Neuron (in vitro differentiated cells): ENCODE results near the gene DUSP2.

Source experiments
- H2AFZ ChIP-seq: one replicate; pipeline ENCODE4 v1.6.1; 2013; ENCODE audit warnings: low read depth, mild to moderate bottlenecking, inconsistent platforms, low read length, moderate library complexity
- H3K27me3 ChIP-seq: one replicate; pipeline ENCODE4 v1.6.1; 2013; ENCODE audit warnings: low read length; ENCODE audit not compliant: insufficient read depth
- H3K36me3 ChIP-seq: one replicate; pipeline ENCODE4 v1.6.1; 2013; ENCODE audit warnings: low read length; ENCODE audit not compliant: insufficient read depth
- H3K4me1 ChIP-seq: one replicate; pipeline ENCODE4 v1.6.1; 2013; ENCODE audit warnings: low read length; ENCODE audit not compliant: insufficient read depth
- H3K4me3 ChIP-seq: 2 replicates; pipeline ENCODE4 v1.5.1; 2013; ENCODE audit warnings: mild to moderate bottlenecking, low read length, moderate library complexity
- H3K9me3 ChIP-seq: one replicate; pipeline ENCODE4 v1.6.1; 2013; ENCODE audit warnings: low read length

The DUSP2 gene

GRCh38 chr2:96099861-96100798 lies 45.1 kb downstream of the DUSP2 start:
- no peaks in the 10 kb centered on the region for H3K36me3 ChIP-seq
- H3K4me1 ChIP-seq = no peaks in the 10 kb centered on the region
- no peak overlapping the region for H3K4me3 ChIP-seq
- H3K9me3 ChIP-seq = peaks cover 2% of the 10 kb centered on the region
- no peak overlapping the region for H2AFZ ChIP-seq
- H3K27me3 ChIP-seq = peaks cover 2% of the 10 kb centered on the region

GRCh38 chr2:96098900-96099590 lies 46.2 kb downstream of the DUSP2 start:
- H3K36me3 ChIP-seq = no peaks in the 10 kb centered on the region
- H3K27me3 ChIP-seq = peaks cover 2% of the 10 kb centered on the region
- H3K4me3 ChIP-seq = no peak overlapping the region
- H3K9me3 ChIP-seq = no peaks in the 10 kb centered on the region
- no peaks in the 10 kb centered on the region for H3K4me1 ChIP-seq
- no peak overlapping the region for H2AFZ ChIP-seq

- no peak overlapping the region for H3K4me3 ChIP-seq
- no peaks in the 10 kb centered on the region for H3K9me3 ChIP-seq
- no peak overlapping the region for H2AFZ ChIP-seq
- no peaks in the 10 kb centered on the region for H3K4me1 ChIP-seq
- H3K27me3 ChIP-seq = peaks cover 2% of the 10 kb centered on the region
- no peaks in the 10 kb centered on the region for H3K36me3 ChIP-seq
These were observed 47.1 kb downstream of the DUSP2 start for GRCh38 chr2:96097951-96098823.

GRCh38 chr2:96097441-96097840 lies 47.8 kb downstream of the DUSP2 start:
- H3K27me3 ChIP-seq = peaks cover 6% of the 10 kb centered on the region
- no peaks in the 10 kb centered on the region for H3K4me1 ChIP-seq
- no peaks in the 10 kb centered on the region for H3K36me3 ChIP-seq
- H3K9me3 ChIP-seq = no peaks in the 10 kb centered on the region
- no peak overlapping the region for H2AFZ ChIP-seq
- H3K4me3 ChIP-seq = no peak overlapping the region

GRCh38 chr2:96095116-96095636 lies 50.1 kb downstream of the DUSP2 start:
- no peaks in the 10 kb centered on the region for H3K4me1 ChIP-seq
- H3K4me3 ChIP-seq = no peak overlapping the region
- no peaks in the 10 kb centered on the region for H3K36me3 ChIP-seq
- H3K9me3 ChIP-seq = no peaks in the 10 kb centered on the region
- H2AFZ ChIP-seq = no peak overlapping the region
- H3K27me3 ChIP-seq = peaks cover 3% of the 10 kb centered on the region

GRCh38 chr2:96093528-96093927 lies 51.7 kb downstream of the DUSP2 start:
- Histone ChIP-seq H3K4me3 (no peak overlapping the region), H3K4me1 (no peaks in the 10 kb centered on the region), H3K36me3 (no peaks in the 10 kb centered on the region), H3K9me3 (no peaks in the 10 kb centered on the region), H3K27me3 (peaks cover 3% of the 10 kb centered on the region), H2AFZ (no peak overlapping the region)
